Neural cell (in vitro differentiated cells): ENCODE data around the gene INPP5A. TPM values are rescaled to one million over a fixed set of nuclear protein-coding genes. Genes with fewer than 3 reads are reported as not detected.

Source experiments
- H2AFZ ChIP-seq: fragments of 200-600, 300-800 bp; sonication (generic), shearing (Covaris generic); 2 replicates; pipeline ENCODE4 v1.6.0; 2014; ENCODE audit warnings: low read depth, mild to moderate bottlenecking, antibody characterized with exemption, low read length, moderate library complexity
- H3F3A ChIP-seq: fragments of 200-600 bp; shearing (Covaris generic); 2 replicates; pipeline ENCODE4 v1.6.1; 2016; ENCODE audit warnings: mild to moderate bottlenecking, moderate library complexity, mixed read lengths, antibody characterized with exemption, low read length; ENCODE audit not compliant: insufficient read depth, poor library complexity, severe bottlenecking
- H3K27ac ChIP-seq: fragments of 200-600, 300-800 bp; sonication (generic), shearing (Covaris generic); 2 replicates; pipeline ENCODE4 v1.5.1; 2014; ENCODE audit warnings: mild to moderate bottlenecking, low read length, moderate library complexity
- H3K27me3 ChIP-seq: fragments of 300-800, 200-600 bp; sonication (generic), shearing (Covaris generic); 2 replicates; pipeline ENCODE4 v1.6.0; 2014; ENCODE audit warnings: mild to moderate bottlenecking, low read depth, low read length, moderate library complexity; ENCODE audit not compliant: insufficient read depth
- H3K36me3 ChIP-seq: fragments of 300-800, 200-600 bp; sonication (generic), shearing (Covaris generic); 2 replicates; pipeline ENCODE4 v1.5.1; 2014; ENCODE audit warnings: mild to moderate bottlenecking, antibody characterized with exemption, low read length, moderate library complexity; ENCODE audit not compliant: insufficient read depth
- H3K4me2 ChIP-seq: fragments of 300-800, 200-600 bp; sonication (generic), shearing (Covaris generic); 2 replicates; pipeline ENCODE4 v1.6.0; 2014; ENCODE audit warnings: mild to moderate bottlenecking, low read length
- H3K4me3 ChIP-seq: fragments of 300-800, 200-600 bp; sonication (generic), shearing (Covaris generic); 2 replicates; pipeline ENCODE4 v1.5.1; 2014; ENCODE audit warnings: mild to moderate bottlenecking, low read length, moderate library complexity
- H3K79me2 ChIP-seq: fragments of 200-600 bp; shearing (Covaris generic); replicated peaks from 2 replicates; pipeline ENCODE4 v1.6.0; 2014; ENCODE audit warnings: mild to moderate bottlenecking, low read length, moderate library complexity; ENCODE audit not compliant: insufficient read depth
- H3K9ac ChIP-seq: fragments of 300-800, 200-600 bp; sonication (generic), shearing (Covaris generic); 2 replicates; pipeline ENCODE4 v1.6.1; 2016; ENCODE audit warnings: mild to moderate bottlenecking, low read length, mixed read lengths
- H3K9me2 ChIP-seq: fragments of 200-600 bp; shearing (Covaris generic); 2 replicates; pipeline ENCODE4 v1.6.1; 2016; ENCODE audit warnings: mild to moderate bottlenecking, low read length, mixed read lengths; ENCODE audit not compliant: insufficient read depth
- H3K9me3 ChIP-seq: fragments of 200-600, 300-800 bp; sonication (generic), shearing (Covaris generic); 2 replicates; pipeline ENCODE4 v1.6.1; 2016; ENCODE audit warnings: mild to moderate bottlenecking, mixed run types, low read length, moderate library complexity, mixed read lengths
- H4K20me1 ChIP-seq: fragments of 200-600 bp; shearing (Covaris generic); 2 replicates; pipeline ENCODE4 v1.6.1; 2016; ENCODE audit warnings: mild to moderate bottlenecking, mixed run types; ENCODE audit not compliant: insufficient read depth
- EP300 ChIP-seq: fragments of 450-650 bp; conservative IDR thresholded peaks from 2 replicates; pipeline ENCODE4 v1.6.1; 2014; ENCODE audit warnings: antibody characterized with exemption, mild to moderate bottlenecking, moderate library complexity; ENCODE audit not compliant: poor library complexity, severe bottlenecking
- EZH2 ChIP-seq: fragments of 200-600, 300-800 bp; shearing (Covaris generic), sonication (generic); IDR thresholded peaks from 2 replicates; pipeline ENCODE4 v1.6.1; 2014; ENCODE audit warnings: antibody characterized with exemption, low read length, borderline replicate concordance, mild to moderate bottlenecking; ENCODE audit not compliant: insufficient read depth, poor library complexity, severe bottlenecking
- MXI1 ChIP-seq: fragments of 450-650 bp; conservative IDR thresholded peaks from 2 replicates; pipeline ENCODE4 v1.6.1; 2014; ENCODE audit warnings: antibody characterized with exemption, mild to moderate bottlenecking; ENCODE audit not compliant: poor library complexity, severe bottlenecking
- POLR2AphosphoS5 ChIP-seq: IDR thresholded peaks from 2 replicates; pipeline ENCODE4 v1.6.1; 2012
- RAD21 ChIP-seq: fragments of 450-650 bp; conservative IDR thresholded peaks from 2 replicates; pipeline ENCODE4 v1.6.1; 2014; ENCODE audit warnings: antibody characterized with exemption, mild to moderate bottlenecking, moderate library complexity
- SMC3 ChIP-seq: fragments of 450-650 bp; conservative IDR thresholded peaks from 2 replicates; pipeline ENCODE4 v1.6.1; 2014; ENCODE audit warnings: antibody characterized with exemption, mild to moderate bottlenecking, moderate library complexity; ENCODE audit not compliant: poor library complexity
- TAF1 ChIP-seq: IDR thresholded peaks from 2 replicates; pipeline ENCODE4 v1.6.1; 2012; ENCODE audit warnings: low read depth
- polyA plus RNA-seq: library from polyadenylated mRNA; depleted of rRNA; stranded (reverse); fragments of >200 nt; gene quantifications from 2 replicates; pipeline ENCODE4 v1.2.3, GENCODE V29; 2014
- TF ChIP-seq, protein P1 (sequence below): fragments of 450-650 bp; IDR thresholded peaks from 2 replicates; pipeline ENCODE4 v1.5.1; 2014; ENCODE audit warnings: antibody characterized with exemption, mild to moderate bottlenecking, moderate library complexity; ENCODE audit not compliant: poor library complexity, severe bottlenecking
- TF ChIP-seq, protein P2 (sequence below): IDR thresholded peaks from 2 replicates; pipeline ENCODE4 v1.6.1; 2012; ENCODE audit warnings: borderline replicate concordance

The INPP5A gene
- polyA plus RNA-seq, 1 donor from 2014 or later, result 48.8 TPM

GRCh38 chr10:132646443-132647097, 109.0 kb downstream of the INPP5A start:
- H3F3A ChIP-seq, result no peaks in the 10 kb centered on the region
- TF ChIP-seq EP300 (no peak), EZH2 (no peak)
- no peak overlapping the region for H3K27ac ChIP-seq
- no peak overlapping the region for H3K4me3 ChIP-seq
- no peaks in the 10 kb centered on the region for H3K36me3 ChIP-seq
- H3K4me2 ChIP-seq, result no peak overlapping the region
- no peak overlapping the region for H3K9ac ChIP-seq
- no peaks in the 10 kb centered on the region for H3K9me3 ChIP-seq
- no peaks in the 10 kb centered on the region for H3K9me2 ChIP-seq
- no peaks in the 10 kb centered on the region for H3K27me3 ChIP-seq
- H2AFZ ChIP-seq, result no peak overlapping the region
- no peaks in the 10 kb centered on the region for H3K79me2 ChIP-seq
- H4K20me1 ChIP-seq, result no peaks in the 10 kb centered on the region

DNA sequence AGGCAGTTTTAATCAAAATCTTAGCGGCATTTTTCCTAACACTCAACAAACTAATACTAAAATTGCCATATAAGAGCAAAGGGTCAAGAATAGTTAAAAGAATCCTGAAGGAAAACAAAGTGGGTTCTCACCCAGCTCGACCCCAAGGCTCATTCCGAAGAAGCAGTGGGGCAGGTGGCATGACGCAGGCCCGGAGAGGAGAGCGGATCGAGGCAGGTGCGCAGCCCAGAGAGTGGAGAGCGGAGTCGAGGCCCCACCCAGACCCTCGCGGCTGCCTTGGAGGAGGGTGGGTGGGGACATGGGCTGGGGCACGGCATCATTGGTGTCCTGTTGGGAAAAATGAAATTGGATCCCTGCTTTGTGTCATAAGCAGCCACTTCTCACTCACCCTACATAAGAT, 109.8 kb downstream of the INPP5A start:
- H4K20me1 ChIP-seq, result no peaks in the 10 kb centered on the region
- no peaks in the 10 kb centered on the region for H3K9me2 ChIP-seq
- no peak overlapping the region for H3K9ac ChIP-seq
- no peaks in the 10 kb centered on the region for H3K79me2 ChIP-seq
- no peaks in the 10 kb centered on the region for H3K27me3 ChIP-seq
- no peak overlapping the region for H3K27ac ChIP-seq
- no peaks in the 10 kb centered on the region for H3K36me3 ChIP-seq
- H3K4me3 ChIP-seq, result no peak overlapping the region
- no peaks in the 10 kb centered on the region for H3F3A ChIP-seq
- no peak overlapping the region for H3K4me2 ChIP-seq
- TF ChIP-seq RAD21 (no peak), SMC3 (no peak), MXI1 (no peak), EZH2 (no peak), POLR2AphosphoS5 (no peak), TAF1 (no peak), EP300 (no peak)
- TF ChIP-seq, protein P1, sequence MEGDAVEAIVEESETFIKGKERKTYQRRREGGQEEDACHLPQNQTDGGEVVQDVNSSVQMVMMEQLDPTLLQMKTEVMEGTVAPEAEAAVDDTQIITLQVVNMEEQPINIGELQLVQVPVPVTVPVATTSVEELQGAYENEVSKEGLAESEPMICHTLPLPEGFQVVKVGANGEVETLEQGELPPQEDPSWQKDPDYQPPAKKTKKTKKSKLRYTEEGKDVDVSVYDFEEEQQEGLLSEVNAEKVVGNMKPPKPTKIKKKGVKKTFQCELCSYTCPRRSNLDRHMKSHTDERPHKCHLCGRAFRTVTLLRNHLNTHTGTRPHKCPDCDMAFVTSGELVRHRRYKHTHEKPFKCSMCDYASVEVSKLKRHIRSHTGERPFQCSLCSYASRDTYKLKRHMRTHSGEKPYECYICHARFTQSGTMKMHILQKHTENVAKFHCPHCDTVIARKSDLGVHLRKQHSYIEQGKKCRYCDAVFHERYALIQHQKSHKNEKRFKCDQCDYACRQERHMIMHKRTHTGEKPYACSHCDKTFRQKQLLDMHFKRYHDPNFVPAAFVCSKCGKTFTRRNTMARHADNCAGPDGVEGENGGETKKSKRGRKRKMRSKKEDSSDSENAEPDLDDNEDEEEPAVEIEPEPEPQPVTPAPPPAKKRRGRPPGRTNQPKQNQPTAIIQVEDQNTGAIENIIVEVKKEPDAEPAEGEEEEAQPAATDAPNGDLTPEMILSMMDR, result no peak
- TF ChIP-seq, protein P2, sequence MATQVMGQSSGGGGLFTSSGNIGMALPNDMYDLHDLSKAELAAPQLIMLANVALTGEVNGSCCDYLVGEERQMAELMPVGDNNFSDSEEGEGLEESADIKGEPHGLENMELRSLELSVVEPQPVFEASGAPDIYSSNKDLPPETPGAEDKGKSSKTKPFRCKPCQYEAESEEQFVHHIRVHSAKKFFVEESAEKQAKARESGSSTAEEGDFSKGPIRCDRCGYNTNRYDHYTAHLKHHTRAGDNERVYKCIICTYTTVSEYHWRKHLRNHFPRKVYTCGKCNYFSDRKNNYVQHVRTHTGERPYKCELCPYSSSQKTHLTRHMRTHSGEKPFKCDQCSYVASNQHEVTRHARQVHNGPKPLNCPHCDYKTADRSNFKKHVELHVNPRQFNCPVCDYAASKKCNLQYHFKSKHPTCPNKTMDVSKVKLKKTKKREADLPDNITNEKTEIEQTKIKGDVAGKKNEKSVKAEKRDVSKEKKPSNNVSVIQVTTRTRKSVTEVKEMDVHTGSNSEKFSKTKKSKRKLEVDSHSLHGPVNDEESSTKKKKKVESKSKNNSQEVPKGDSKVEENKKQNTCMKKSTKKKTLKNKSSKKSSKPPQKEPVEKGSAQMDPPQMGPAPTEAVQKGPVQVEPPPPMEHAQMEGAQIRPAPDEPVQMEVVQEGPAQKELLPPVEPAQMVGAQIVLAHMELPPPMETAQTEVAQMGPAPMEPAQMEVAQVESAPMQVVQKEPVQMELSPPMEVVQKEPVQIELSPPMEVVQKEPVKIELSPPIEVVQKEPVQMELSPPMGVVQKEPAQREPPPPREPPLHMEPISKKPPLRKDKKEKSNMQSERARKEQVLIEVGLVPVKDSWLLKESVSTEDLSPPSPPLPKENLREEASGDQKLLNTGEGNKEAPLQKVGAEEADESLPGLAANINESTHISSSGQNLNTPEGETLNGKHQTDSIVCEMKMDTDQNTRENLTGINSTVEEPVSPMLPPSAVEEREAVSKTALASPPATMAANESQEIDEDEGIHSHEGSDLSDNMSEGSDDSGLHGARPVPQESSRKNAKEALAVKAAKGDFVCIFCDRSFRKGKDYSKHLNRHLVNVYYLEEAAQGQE, result no peak
- no peak overlapping the region for H2AFZ ChIP-seq
- H3K9me3 ChIP-seq, result no peaks in the 10 kb centered on the region
